A549 (cell line): ENCODE results near the gene RPP25L.

ENCODE experiments used
- CBX2 ChIP-seq: fragments of 200-600 bp; sonication (generic); IDR thresholded peaks from 2 replicates; pipeline ENCODE4 v1.6.1; 2016; ENCODE audit warnings: low read depth, mild to moderate bottlenecking, borderline replicate concordance
- KDM5A ChIP-seq: fragments of 200-600 bp; sonication (generic); IDR thresholded peaks from 2 replicates; pipeline ENCODE4 v1.6.1; 2016; ENCODE audit warnings: antibody characterized with exemption, mild to moderate bottlenecking
- NPAS2 ChIP-seq: fragments of 250-450 bp; sonication (Bioruptor Pico); IDR thresholded peaks from 2 replicates; pipeline ENCODE4 v1.8.0; 2022; ENCODE audit warnings: mild to moderate bottlenecking, moderate library complexity, borderline replicate concordance
- RAD21 ChIP-seq, 2 experiments: fragments of >200 bp in 1 of 2; sonication (Bioruptor Twin) in 1 of 2; formaldehyde crosslinking in 1 of 2; IDR thresholded peaks in 1 of 2; conservative IDR thresholded peaks in 1 of 2; 2 replicates in 1 of 2; 3 replicates in 1 of 2; pipeline ENCODE4 v1.6.1; 2012 to 2018; ENCODE audit warnings: inconsistent platforms in 1 of 2
- TF ChIP-seq, protein P1 (sequence below): fragments of >200 bp; sonication (Bioruptor Twin); formaldehyde crosslinking; IDR thresholded peaks from 3 replicates; pipeline ENCODE4 v1.5.1; 2016
- TF ChIP-seq, protein P2 (sequence below): fragments of 200-600 bp; sonication (generic); IDR thresholded peaks from 2 replicates; pipeline ENCODE4 v1.6.1; 2016; ENCODE audit warnings: antibody characterized with exemption, mild to moderate bottlenecking, moderate library complexity
- TF ChIP-seq, protein P3 (sequence below): fragments of 150-350 bp; IDR thresholded peaks from 2 replicates; pipeline ENCODE4 v1.6.1; 2014; ENCODE audit warnings: low read depth, mild to moderate bottlenecking, low read length
- TF ChIP-seq, protein P4 (sequence below): IDR thresholded peaks from 2 replicates; pipeline ENCODE4 v1.6.1; 2012

DNA sequence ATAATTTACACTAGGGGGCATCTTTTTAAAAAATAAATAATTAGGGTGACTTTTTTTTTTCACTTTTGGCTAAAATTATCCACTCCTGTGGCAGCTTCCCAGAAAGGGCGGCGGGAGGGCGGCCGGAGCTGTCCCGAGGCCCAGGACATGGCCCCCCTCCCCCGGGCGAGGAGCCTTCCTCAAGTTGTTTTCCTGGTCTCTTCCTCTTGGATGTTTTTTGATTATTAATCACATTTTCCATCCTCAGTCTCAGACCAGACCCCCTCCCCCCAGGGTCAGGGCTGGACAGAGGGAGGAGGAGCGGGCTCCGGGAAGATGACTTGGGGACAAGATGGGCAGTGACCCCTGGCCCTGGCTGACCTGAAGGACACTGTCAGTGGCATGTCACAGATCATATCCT is 17.7 kb downstream of the RPP25L start:
- TF ChIP-seq, protein P1, sequence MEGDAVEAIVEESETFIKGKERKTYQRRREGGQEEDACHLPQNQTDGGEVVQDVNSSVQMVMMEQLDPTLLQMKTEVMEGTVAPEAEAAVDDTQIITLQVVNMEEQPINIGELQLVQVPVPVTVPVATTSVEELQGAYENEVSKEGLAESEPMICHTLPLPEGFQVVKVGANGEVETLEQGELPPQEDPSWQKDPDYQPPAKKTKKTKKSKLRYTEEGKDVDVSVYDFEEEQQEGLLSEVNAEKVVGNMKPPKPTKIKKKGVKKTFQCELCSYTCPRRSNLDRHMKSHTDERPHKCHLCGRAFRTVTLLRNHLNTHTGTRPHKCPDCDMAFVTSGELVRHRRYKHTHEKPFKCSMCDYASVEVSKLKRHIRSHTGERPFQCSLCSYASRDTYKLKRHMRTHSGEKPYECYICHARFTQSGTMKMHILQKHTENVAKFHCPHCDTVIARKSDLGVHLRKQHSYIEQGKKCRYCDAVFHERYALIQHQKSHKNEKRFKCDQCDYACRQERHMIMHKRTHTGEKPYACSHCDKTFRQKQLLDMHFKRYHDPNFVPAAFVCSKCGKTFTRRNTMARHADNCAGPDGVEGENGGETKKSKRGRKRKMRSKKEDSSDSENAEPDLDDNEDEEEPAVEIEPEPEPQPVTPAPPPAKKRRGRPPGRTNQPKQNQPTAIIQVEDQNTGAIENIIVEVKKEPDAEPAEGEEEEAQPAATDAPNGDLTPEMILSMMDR, result no peak
- TF ChIP-seq CBX2, result no peak
- TF ChIP-seq, protein P2, sequence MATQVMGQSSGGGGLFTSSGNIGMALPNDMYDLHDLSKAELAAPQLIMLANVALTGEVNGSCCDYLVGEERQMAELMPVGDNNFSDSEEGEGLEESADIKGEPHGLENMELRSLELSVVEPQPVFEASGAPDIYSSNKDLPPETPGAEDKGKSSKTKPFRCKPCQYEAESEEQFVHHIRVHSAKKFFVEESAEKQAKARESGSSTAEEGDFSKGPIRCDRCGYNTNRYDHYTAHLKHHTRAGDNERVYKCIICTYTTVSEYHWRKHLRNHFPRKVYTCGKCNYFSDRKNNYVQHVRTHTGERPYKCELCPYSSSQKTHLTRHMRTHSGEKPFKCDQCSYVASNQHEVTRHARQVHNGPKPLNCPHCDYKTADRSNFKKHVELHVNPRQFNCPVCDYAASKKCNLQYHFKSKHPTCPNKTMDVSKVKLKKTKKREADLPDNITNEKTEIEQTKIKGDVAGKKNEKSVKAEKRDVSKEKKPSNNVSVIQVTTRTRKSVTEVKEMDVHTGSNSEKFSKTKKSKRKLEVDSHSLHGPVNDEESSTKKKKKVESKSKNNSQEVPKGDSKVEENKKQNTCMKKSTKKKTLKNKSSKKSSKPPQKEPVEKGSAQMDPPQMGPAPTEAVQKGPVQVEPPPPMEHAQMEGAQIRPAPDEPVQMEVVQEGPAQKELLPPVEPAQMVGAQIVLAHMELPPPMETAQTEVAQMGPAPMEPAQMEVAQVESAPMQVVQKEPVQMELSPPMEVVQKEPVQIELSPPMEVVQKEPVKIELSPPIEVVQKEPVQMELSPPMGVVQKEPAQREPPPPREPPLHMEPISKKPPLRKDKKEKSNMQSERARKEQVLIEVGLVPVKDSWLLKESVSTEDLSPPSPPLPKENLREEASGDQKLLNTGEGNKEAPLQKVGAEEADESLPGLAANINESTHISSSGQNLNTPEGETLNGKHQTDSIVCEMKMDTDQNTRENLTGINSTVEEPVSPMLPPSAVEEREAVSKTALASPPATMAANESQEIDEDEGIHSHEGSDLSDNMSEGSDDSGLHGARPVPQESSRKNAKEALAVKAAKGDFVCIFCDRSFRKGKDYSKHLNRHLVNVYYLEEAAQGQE, result no peak
- no peak for TF ChIP-seq NPAS2
- TF ChIP-seq, protein P3, sequence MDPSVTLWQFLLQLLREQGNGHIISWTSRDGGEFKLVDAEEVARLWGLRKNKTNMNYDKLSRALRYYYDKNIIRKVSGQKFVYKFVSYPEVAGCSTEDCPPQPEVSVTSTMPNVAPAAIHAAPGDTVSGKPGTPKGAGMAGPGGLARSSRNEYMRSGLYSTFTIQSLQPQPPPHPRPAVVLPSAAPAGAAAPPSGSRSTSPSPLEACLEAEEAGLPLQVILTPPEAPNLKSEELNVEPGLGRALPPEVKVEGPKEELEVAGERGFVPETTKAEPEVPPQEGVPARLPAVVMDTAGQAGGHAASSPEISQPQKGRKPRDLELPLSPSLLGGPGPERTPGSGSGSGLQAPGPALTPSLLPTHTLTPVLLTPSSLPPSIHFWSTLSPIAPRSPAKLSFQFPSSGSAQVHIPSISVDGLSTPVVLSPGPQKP, result no peak
- TF ChIP-seq, protein P4, sequence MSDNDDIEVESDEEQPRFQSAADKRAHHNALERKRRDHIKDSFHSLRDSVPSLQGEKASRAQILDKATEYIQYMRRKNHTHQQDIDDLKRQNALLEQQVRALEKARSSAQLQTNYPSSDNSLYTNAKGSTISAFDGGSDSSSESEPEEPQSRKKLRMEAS, result no peak
- no peak for TF ChIP-seq RAD21 (conservative IDR thresholded peaks at IDR 0.05 in 1 of 2, IDR thresholded peaks at IDR 0.05 in 1 of 2)
- no peak for TF ChIP-seq KDM5A
